Fibroblast of pulmonary artery (primary cell): ENCODE measurements around the gene SDCCAG8.

Experiments
- DNase-seq: peaks from one replicate; pipeline ENCODE4 v3.0.0-alpha.2; 2010; ENCODE audit warnings: low read depth
- H3K4me3 ChIP-seq: replicated peaks from 2 replicates; pipeline ENCODE4 v1.5.1; 2011; ENCODE audit warnings: low read depth, mild to moderate bottlenecking, control low read depth, low read length, moderate library complexity
- TF ChIP-seq, protein P1 (sequence below): IDR thresholded peaks from 2 replicates; pipeline ENCODE4 v1.5.1; 2011; ENCODE audit warnings: mild to moderate bottlenecking, control low read depth, low read length, inconsistent platforms; ENCODE audit errors: missing control alignments

SDCCAG8 gene

GRCh38 chr1:243409284-243409683 is 153.4 kb downstream of the SDCCAG8 start:
- peak; percentile 23 for DNase-seq
- TF ChIP-seq, protein P1, sequence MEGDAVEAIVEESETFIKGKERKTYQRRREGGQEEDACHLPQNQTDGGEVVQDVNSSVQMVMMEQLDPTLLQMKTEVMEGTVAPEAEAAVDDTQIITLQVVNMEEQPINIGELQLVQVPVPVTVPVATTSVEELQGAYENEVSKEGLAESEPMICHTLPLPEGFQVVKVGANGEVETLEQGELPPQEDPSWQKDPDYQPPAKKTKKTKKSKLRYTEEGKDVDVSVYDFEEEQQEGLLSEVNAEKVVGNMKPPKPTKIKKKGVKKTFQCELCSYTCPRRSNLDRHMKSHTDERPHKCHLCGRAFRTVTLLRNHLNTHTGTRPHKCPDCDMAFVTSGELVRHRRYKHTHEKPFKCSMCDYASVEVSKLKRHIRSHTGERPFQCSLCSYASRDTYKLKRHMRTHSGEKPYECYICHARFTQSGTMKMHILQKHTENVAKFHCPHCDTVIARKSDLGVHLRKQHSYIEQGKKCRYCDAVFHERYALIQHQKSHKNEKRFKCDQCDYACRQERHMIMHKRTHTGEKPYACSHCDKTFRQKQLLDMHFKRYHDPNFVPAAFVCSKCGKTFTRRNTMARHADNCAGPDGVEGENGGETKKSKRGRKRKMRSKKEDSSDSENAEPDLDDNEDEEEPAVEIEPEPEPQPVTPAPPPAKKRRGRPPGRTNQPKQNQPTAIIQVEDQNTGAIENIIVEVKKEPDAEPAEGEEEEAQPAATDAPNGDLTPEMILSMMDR: peak; percentile 24
- H3K4me3 ChIP-seq: no peak overlapping the region

- TF ChIP-seq, protein P1: no peak
- H3K4me3 ChIP-seq: no peak overlapping the region
- DNase-seq: no peak
These were observed 155.6 kb downstream of the SDCCAG8 start for GRCh38 chr1:243411472-243411871.

GRCh38 chr1:243413431-243414151 is 157.8 kb downstream of the SDCCAG8 start:
- TF ChIP-seq, protein P1: no peak
- DNase-seq: no peak
- no peak overlapping the region for H3K4me3 ChIP-seq

DNA sequence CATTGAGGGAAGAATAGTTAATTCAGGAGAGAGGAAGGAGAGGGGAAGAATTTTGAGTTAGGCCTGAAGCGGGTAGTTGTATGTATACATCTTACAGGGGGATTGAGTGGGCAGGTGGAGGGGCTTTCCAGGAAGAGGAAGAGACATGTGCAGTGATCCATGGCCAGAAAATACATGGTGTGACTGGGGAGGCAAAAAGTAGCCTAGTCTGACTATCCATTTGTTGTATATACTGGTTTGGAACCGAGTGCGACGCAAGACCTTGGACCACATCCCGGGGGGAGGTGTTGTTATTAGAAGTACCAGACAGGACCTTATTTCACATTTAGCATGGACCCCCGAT is 158.3 kb downstream of the SDCCAG8 start:
- no peak overlapping the region for H3K4me3 ChIP-seq
- DNase-seq: no peak
- TF ChIP-seq, protein P1: no peak

GRCh38 chr1:243415663-243416408 is 160.0 kb downstream of the SDCCAG8 start:
- TF ChIP-seq, protein P1: no peak
- H3K4me3 ChIP-seq: no peak overlapping the region
- no peak for DNase-seq

DNA sequence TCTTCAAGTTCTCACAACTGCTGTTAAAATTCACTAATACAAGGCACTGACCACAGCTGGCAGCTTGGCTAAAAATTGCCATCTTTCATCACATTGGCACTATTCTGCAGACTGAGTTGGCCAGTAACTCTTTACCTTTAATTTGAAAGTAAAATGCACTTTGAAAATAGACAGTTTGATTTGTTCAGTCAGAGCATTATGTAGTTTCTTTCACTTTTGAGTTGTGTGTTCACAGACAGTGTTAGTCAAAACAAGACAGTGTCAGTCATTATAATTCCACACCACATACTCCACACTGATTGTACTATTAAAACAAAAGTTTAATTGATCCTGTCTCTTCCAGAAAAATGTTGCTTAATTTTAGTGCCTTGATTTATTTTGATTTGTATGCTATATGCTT is 160.7 kb downstream of the SDCCAG8 start:
- DNase-seq: no peak
- TF ChIP-seq, protein P1: no peak
- no peak overlapping the region for H3K4me3 ChIP-seq
